ENCODE measurements around the gene ODR4.
"Not testable (repeated sequence)": the region's sequence is repeated elsewhere in the genome, so short reads cannot be mapped to it uniquely, and the experiment has no call there.

GRCh38 chr1:186347837-186348691 lies 27.6 kb upstream of the ODR4 start:
- not testable (repeated sequence) for TF ChIP-seq CTCF (optimal IDR thresholded peaks at IDR 0.05 in 1 of 3, IDR thresholded peaks at IDR 0.05 in 1 of 3, conservative IDR thresholded peaks at IDR 0.05 in 1 of 3; ENCODE audit: extremely low read depth in 1 of 3, insufficient read depth in 2 of 3, low read length in 3 of 3); EZH2 (IDR thresholded peaks at IDR 0.05; ENCODE audit: low read length)
